ENCODE measurements around the gene LLGL2.

DNA sequence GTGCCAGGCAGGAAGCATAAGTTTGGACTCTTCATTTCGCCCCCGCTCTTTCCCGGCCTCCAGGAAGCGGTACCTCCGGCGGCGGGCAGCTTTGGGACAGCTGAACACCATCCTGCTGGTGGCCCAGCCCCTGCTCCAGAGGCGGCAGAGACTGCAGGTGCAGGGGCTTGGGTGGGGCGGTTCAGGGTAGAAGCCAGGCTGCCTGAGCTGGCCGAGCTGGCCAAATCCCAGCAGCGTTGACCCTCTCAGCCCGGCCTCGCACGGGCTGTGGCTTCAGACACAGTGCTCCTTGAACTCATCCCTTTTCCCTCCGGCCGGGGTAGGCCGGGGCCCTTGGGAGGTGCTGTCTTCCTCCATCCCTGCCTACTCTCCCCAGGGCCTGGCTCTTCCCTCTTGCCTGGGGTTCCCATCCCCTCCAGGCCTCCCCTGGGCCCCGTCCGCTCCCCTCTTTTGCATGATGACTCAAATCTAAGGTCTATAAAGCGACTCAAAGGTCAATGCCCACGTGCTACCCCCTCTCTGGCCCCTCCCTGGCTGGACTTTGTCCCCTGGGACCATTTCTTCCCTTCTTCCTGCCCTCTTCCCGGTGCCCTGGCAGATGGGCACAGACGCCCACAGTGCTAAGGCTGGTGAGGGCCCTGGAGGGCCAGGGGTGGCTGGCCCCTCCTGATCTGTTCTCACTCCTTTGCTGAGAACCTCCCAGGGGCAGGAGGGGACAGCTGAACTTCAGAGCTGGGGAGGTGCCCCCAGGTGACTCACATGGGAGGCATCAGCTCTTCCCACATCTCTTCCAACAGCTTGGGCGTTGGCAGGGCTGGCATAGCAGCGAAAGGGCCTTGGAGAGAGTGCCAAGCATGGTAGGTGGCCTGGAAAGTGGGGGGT is 84.8 kb downstream of the LLGL2 start:
- TF ChIP-seq, protein P1, sequence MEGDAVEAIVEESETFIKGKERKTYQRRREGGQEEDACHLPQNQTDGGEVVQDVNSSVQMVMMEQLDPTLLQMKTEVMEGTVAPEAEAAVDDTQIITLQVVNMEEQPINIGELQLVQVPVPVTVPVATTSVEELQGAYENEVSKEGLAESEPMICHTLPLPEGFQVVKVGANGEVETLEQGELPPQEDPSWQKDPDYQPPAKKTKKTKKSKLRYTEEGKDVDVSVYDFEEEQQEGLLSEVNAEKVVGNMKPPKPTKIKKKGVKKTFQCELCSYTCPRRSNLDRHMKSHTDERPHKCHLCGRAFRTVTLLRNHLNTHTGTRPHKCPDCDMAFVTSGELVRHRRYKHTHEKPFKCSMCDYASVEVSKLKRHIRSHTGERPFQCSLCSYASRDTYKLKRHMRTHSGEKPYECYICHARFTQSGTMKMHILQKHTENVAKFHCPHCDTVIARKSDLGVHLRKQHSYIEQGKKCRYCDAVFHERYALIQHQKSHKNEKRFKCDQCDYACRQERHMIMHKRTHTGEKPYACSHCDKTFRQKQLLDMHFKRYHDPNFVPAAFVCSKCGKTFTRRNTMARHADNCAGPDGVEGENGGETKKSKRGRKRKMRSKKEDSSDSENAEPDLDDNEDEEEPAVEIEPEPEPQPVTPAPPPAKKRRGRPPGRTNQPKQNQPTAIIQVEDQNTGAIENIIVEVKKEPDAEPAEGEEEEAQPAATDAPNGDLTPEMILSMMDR (conservative IDR thresholded peaks at IDR 0.05; ENCODE audit: low read length) = no peak
- no peak for TF ChIP-seq EZH2phosphoT487 (IDR thresholded peaks at IDR 0.05; ENCODE audit: borderline replicate concordance, low read depth, low read length)
